SU-DHL-6 (cell line): ENCODE measurements around the gene FGF6.

ENCODE experiments used
- H2AFZ ChIP-seq: fragments of 200-600 bp; sonication (generic); 2 replicates; pipeline ENCODE4 v1.6.1; 2014; ENCODE audit warnings: low read depth, mild to moderate bottlenecking, moderate library complexity, mixed read lengths, antibody characterized with exemption, low read length; ENCODE audit not compliant: severe bottlenecking
- H3F3A ChIP-seq: fragments of 200-600 bp; shearing (Covaris generic); 2 replicates; pipeline ENCODE4 v1.6.0; 2016; ENCODE audit warnings: antibody characterized with exemption, mild to moderate bottlenecking; ENCODE audit not compliant: insufficient read depth
- H3K27ac ChIP-seq: fragments of 200-600 bp; sonication (generic); 2 replicates; pipeline ENCODE4 v1.5.1; 2016; ENCODE audit warnings: low read depth, mild to moderate bottlenecking, low read length, moderate library complexity, mixed read lengths
- H3K27me3 ChIP-seq: fragments of 200-600 bp; sonication (generic), shearing (Covaris generic); 2 replicates; pipeline ENCODE4 v1.6.0; 2014; ENCODE audit warnings: mild to moderate bottlenecking, low read length
- H3K36me3 ChIP-seq: fragments of 200-600 bp; sonication (generic); 2 replicates; pipeline ENCODE4 v1.6.1; 2014; ENCODE audit warnings: mild to moderate bottlenecking, low read length, mixed read lengths
- H3K4me2 ChIP-seq: fragments of 300-600, 200-600 bp; shearing (Covaris generic), sonication (generic); 2 replicates; pipeline ENCODE4 v1.6.0; 2014; ENCODE audit warnings: low read length, low read depth, mild to moderate bottlenecking; ENCODE audit not compliant: poor library complexity, severe bottlenecking
- H3K4me3 ChIP-seq: fragments of 200-600 bp; sonication (generic); 2 replicates; pipeline ENCODE4 v1.5.1; 2014; ENCODE audit warnings: antibody characterized with exemption, low read length, mild to moderate bottlenecking, mixed read lengths; ENCODE audit not compliant: insufficient read depth, poor library complexity, severe bottlenecking
- H3K79me2 ChIP-seq: fragments of 200-600 bp; sonication (generic); 2 replicates; pipeline ENCODE4 v1.6.1; 2014; ENCODE audit warnings: mild to moderate bottlenecking, low read length, moderate library complexity; ENCODE audit not compliant: insufficient read depth
- H3K9ac ChIP-seq: fragments of 200-600 bp; sonication (generic); 2 replicates; pipeline ENCODE4 v1.7.0; 2014; ENCODE audit warnings: mild to moderate bottlenecking, low read length
- H3K9me2 ChIP-seq: fragments of 200-600 bp; sonication (generic); replicated peaks from 2 replicates; pipeline ENCODE4 v1.6.1; 2014; ENCODE audit warnings: low read length; ENCODE audit not compliant: insufficient read depth
- H3K9me3 ChIP-seq: fragments of 200-600 bp; sonication (generic); 2 replicates; pipeline ENCODE4 v1.6.1; 2014; ENCODE audit warnings: low read length, mixed read lengths; ENCODE audit not compliant: insufficient read depth
- H4K20me1 ChIP-seq: fragments of 200-600 bp; sonication (generic); 2 replicates; pipeline ENCODE4 v1.6.1; 2014; ENCODE audit warnings: low read depth, mild to moderate bottlenecking, antibody characterized with exemption, low read length, moderate library complexity, mixed read lengths
- EZH2phosphoT487 ChIP-seq: fragments of 200-600 bp; sonication (generic), shearing (Covaris generic); conservative IDR thresholded peaks from 2 replicates; pipeline ENCODE4 v1.6.1; 2018; ENCODE audit warnings: mild to moderate bottlenecking, antibody characterized with exemption, low read length, moderate library complexity, mixed read lengths
- TF ChIP-seq, protein P1 (sequence below): fragments of 200-600 bp; sonication (generic); IDR thresholded peaks from one replicate; pipeline ENCODE4 v1.5.1; 2017; ENCODE audit warnings: antibody characterized with exemption, mild to moderate bottlenecking, low read length, moderate library complexity; ENCODE audit not compliant: insufficient read depth, poor library complexity, severe bottlenecking

The FGF6 gene, protein sequence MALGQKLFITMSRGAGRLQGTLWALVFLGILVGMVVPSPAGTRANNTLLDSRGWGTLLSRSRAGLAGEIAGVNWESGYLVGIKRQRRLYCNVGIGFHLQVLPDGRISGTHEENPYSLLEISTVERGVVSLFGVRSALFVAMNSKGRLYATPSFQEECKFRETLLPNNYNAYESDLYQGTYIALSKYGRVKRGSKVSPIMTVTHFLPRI

DNA sequence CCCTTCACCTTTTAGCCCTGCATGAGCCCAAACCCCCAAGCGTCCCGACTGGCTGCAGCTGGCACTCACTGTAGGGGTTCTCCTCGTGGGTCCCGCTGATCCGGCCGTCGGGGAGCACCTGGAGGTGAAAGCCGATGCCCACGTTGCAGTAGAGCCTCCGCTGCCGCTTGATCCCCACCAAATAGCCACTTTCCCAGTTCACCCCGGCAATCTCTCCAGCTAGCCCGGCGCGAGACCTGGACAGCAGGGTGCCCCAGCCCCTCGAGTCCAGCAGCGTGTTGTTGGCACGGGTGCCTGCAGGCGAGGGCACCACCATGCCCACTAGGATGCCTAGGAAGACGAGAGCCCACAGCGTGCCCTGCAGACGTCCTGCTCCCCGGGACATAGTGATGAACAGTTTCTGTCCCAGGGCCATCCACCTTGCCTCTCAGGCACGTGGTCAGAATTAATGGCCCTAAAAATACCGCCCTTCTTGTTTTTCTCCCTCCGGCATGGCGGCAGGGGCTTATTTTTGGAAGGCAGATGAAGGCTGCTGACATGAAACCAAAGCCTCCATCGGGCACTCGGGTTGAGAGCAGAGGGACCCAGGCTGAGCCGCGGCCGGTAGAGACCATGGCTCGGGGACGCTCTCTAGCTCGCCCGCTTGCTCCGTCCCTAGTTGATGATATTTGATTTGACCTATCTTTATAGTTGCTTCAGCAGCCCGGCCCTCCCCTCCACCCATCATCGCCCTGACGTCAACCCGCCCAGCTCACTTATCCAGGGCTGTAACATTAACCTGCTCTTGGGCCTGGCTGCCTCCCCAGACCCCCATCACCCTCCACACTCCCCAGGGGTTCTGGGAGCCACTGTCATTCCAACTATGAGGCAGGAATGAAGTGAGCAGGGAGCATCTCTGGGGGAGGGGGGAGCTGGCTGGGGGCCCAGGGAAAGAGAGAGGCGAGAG lies at the start of gene FGF6:
Gene FGF6, minus strand, starts transcription at position 660 of the 946 bp plus-strand sequence. Its CDS starts 245 bp downstream, at position 415.
- Histone ChIP-seq H3K27ac (no peak within 1 kb of the TSS), H3K36me3 (no peaks in the 10 kb centered on the region), H3K79me2 (no peaks in the 10 kb centered on the region), H3K9ac (no peak within 1 kb of the TSS), H3K4me3 (no peak within 1 kb of the TSS), H3K27me3 (no peaks in the 10 kb centered on the region), H3F3A (no peaks in the 10 kb centered on the region), H4K20me1 (no peaks in the 10 kb centered on the region), H2AFZ (no peak within 1 kb of the TSS), H3K9me3 (no peaks in the 10 kb centered on the region), H3K9me2 (no peaks in the 10 kb centered on the region), H3K4me2 (no peak within 1 kb of the TSS)
- TF ChIP-seq, protein P1, sequence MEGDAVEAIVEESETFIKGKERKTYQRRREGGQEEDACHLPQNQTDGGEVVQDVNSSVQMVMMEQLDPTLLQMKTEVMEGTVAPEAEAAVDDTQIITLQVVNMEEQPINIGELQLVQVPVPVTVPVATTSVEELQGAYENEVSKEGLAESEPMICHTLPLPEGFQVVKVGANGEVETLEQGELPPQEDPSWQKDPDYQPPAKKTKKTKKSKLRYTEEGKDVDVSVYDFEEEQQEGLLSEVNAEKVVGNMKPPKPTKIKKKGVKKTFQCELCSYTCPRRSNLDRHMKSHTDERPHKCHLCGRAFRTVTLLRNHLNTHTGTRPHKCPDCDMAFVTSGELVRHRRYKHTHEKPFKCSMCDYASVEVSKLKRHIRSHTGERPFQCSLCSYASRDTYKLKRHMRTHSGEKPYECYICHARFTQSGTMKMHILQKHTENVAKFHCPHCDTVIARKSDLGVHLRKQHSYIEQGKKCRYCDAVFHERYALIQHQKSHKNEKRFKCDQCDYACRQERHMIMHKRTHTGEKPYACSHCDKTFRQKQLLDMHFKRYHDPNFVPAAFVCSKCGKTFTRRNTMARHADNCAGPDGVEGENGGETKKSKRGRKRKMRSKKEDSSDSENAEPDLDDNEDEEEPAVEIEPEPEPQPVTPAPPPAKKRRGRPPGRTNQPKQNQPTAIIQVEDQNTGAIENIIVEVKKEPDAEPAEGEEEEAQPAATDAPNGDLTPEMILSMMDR, result no peak
- no peak for TF ChIP-seq EZH2phosphoT487

GRCh38 chr12:4490973-4491372 lies 45.4 kb upstream of the FGF6 start:
- no peak overlapping the region for H3K27ac ChIP-seq
- TF ChIP-seq, protein P1, result no peak
- TF ChIP-seq EZH2phosphoT487, result no peak
- no peaks in the 10 kb centered on the region for H3K27me3 ChIP-seq
- H3K36me3 ChIP-seq, result peaks cover 19% of the 10 kb centered on the region
- H2AFZ ChIP-seq, result no peak overlapping the region
- H3F3A ChIP-seq, result no peaks in the 10 kb centered on the region
- H3K9me2 ChIP-seq, result no peaks in the 10 kb centered on the region
- H3K79me2 ChIP-seq, result no peaks in the 10 kb centered on the region
- no peaks in the 10 kb centered on the region for H3K9me3 ChIP-seq
- no peaks in the 10 kb centered on the region for H4K20me1 ChIP-seq
- H3K4me2 ChIP-seq, result no peak overlapping the region
- H3K9ac ChIP-seq, result no peak overlapping the region
- no peak overlapping the region for H3K4me3 ChIP-seq

- Histone ChIP-seq H3K4me2 (no peak overlapping the region), H3F3A (no peaks in the 10 kb centered on the region), H3K27ac (no peak overlapping the region), H3K79me2 (no peaks in the 10 kb centered on the region), H3K9ac (no peak overlapping the region), H3K27me3 (no peaks in the 10 kb centered on the region), H3K9me3 (no peaks in the 10 kb centered on the region), H4K20me1 (no peaks in the 10 kb centered on the region), H3K36me3 (peaks cover 14% of the 10 kb centered on the region), H3K4me3 (no peak overlapping the region), H3K9me2 (no peaks in the 10 kb centered on the region), H2AFZ (no peak overlapping the region)
- no peak for TF ChIP-seq EZH2phosphoT487
- TF ChIP-seq, protein P1, result no peak
Measured at GRCh38 chr12:4489556-4489955, 43.9 kb upstream of the FGF6 start.
